SK-N-SH treated with all-trans-retinoic acid at 6 μM for 48 hours (cell line): ENCODE data around the gene ABHD6.

Source experiments
- ATAC-seq: fragments of 200-7000 bp; cut with Tn5 transposase; 3 replicates; pipeline ENCODE4 v1.9.1; 2020; ENCODE audit warnings: mild to moderate bottlenecking, moderate library complexity
- ARNTL ChIP-seq: fragments of 450-650 bp; formaldehyde crosslinking; IDR thresholded peaks from 2 replicates; pipeline ENCODE4 v1.5.0; 2020; ENCODE audit warnings: low read depth, mild to moderate bottlenecking, moderate library complexity, borderline replicate concordance
- BACH2 ChIP-seq: fragments of 250-450 bp; sonication (Bioruptor Pico); IDR thresholded peaks from 2 replicates; pipeline ENCODE4 v1.9.0; 2021; ENCODE audit warnings: mild to moderate bottlenecking, borderline replicate concordance
- CREB5 ChIP-seq: fragments of 250-450 bp; sonication (Bioruptor Pico); IDR thresholded peaks from 2 replicates; pipeline ENCODE4 v1.5.1; 2020; ENCODE audit warnings: low read depth, mild to moderate bottlenecking, moderate library complexity
- CSRNP3 ChIP-seq: fragments of 250-450 bp; sonication (Bioruptor Pico); IDR thresholded peaks from 2 replicates; pipeline ENCODE4 v1.5.1; 2021; ENCODE audit warnings: mild to moderate bottlenecking, moderate library complexity
- ESRRG ChIP-seq: fragments of 250-450 bp; sonication (Bioruptor Pico); IDR thresholded peaks from 2 replicates; pipeline ENCODE4 v1.6.1; 2021; ENCODE audit warnings: mild to moderate bottlenecking
- GLIS3 ChIP-seq: fragments of 250-450 bp; sonication (Bioruptor Pico); IDR thresholded peaks from 2 replicates; pipeline ENCODE4 v1.5.0; 2020; ENCODE audit warnings: mild to moderate bottlenecking, moderate library complexity
- ISL1 ChIP-seq: fragments of 250-450 bp; sonication (Bioruptor Pico); IDR thresholded peaks from 2 replicates; pipeline ENCODE4 v2.1.2; 2022; ENCODE audit warnings: mild to moderate bottlenecking, moderate library complexity
- OSR1 ChIP-seq: fragments of 250-450 bp; sonication (Bioruptor Pico); IDR thresholded peaks from 2 replicates; pipeline ENCODE4 v1.8.0; 2022; ENCODE audit warnings: moderate library complexity, mild to moderate bottlenecking, inconsistent platforms
- PATZ1 ChIP-seq: fragments of 250-450 bp; sonication (Bioruptor Pico); IDR thresholded peaks from 2 replicates; pipeline ENCODE4 v1.8.0; 2020; ENCODE audit warnings: mild to moderate bottlenecking, moderate library complexity, borderline replicate concordance
- PPARA ChIP-seq: fragments of 250-450 bp; sonication (Bioruptor Pico); IDR thresholded peaks from 2 replicates; pipeline ENCODE4 v1.5.0; 2020; ENCODE audit warnings: mild to moderate bottlenecking, borderline replicate concordance
- SNAI2 ChIP-seq: fragments of 250-450 bp; sonication (Bioruptor Pico); IDR thresholded peaks from 2 replicates; pipeline ENCODE4 v1.5.0; 2020; ENCODE audit warnings: mild to moderate bottlenecking, moderate library complexity
- TCF4 ChIP-seq: fragments of 250-450 bp; sonication (Bioruptor Pico); IDR thresholded peaks from 2 replicates; pipeline ENCODE4 v1.8.0; 2021; ENCODE audit warnings: mild to moderate bottlenecking, moderate library complexity, borderline replicate concordance
- TOX ChIP-seq: fragments of 250-450 bp; sonication (Bioruptor Pico); IDR thresholded peaks from 2 replicates; pipeline ENCODE4 v1.8.0; 2021; ENCODE audit warnings: mild to moderate bottlenecking, moderate library complexity, borderline replicate concordance
- ZC3H10 ChIP-seq: fragments of 250-450 bp; sonication (Bioruptor Pico); IDR thresholded peaks from 2 replicates; pipeline ENCODE4 v1.5.1; 2021; ENCODE audit warnings: mild to moderate bottlenecking, moderate library complexity
- ZFP3 ChIP-seq: fragments of 250-450 bp; sonication (Bioruptor Pico); IDR thresholded peaks from 2 replicates; pipeline ENCODE4 v1.5.0; 2020; ENCODE audit warnings: mild to moderate bottlenecking, moderate library complexity
- ZFP30 ChIP-seq: fragments of 450-650 bp; formaldehyde crosslinking; IDR thresholded peaks from 2 replicates; pipeline ENCODE4 v1.5.0; 2022; ENCODE audit warnings: mild to moderate bottlenecking, moderate library complexity
- ZNF565 ChIP-seq: fragments of 450-650 bp; formaldehyde crosslinking; conservative IDR thresholded peaks from 2 replicates; pipeline ENCODE4 v1.5.0; 2020; ENCODE audit warnings: low read depth, mild to moderate bottlenecking, moderate library complexity
- ZNF70 ChIP-seq: fragments of 450-650 bp; formaldehyde crosslinking; IDR thresholded peaks from 2 replicates; pipeline ENCODE4 v1.5.0; 2020; ENCODE audit warnings: mild to moderate bottlenecking, moderate library complexity
- TF ChIP-seq, protein P1 (sequence below): fragments of 250-450 bp; sonication (Bioruptor Pico); IDR thresholded peaks from 2 replicates; pipeline ENCODE4 v1.5.0; 2020; ENCODE audit warnings: mild to moderate bottlenecking, moderate library complexity

Gene ABHD6

GRCh38 chr3:58230876-58231552 lies 6.6 kb upstream of the ABHD6 start:
- TF ChIP-seq GLIS3 (no peak), TCF4 (CRISPR knock-in tag) (no peak), ZFP30 (CRISPR knock-in tag) (no peak), ESRRG (no peak), ZFP3 (CRISPR knock-in tag) (no peak), OSR1 (no peak), SNAI2 (no peak), ARNTL (CRISPR knock-in tag) (no peak), CSRNP3 (CRISPR knock-in tag) (no peak)
- TF ChIP-seq, protein P1, sequence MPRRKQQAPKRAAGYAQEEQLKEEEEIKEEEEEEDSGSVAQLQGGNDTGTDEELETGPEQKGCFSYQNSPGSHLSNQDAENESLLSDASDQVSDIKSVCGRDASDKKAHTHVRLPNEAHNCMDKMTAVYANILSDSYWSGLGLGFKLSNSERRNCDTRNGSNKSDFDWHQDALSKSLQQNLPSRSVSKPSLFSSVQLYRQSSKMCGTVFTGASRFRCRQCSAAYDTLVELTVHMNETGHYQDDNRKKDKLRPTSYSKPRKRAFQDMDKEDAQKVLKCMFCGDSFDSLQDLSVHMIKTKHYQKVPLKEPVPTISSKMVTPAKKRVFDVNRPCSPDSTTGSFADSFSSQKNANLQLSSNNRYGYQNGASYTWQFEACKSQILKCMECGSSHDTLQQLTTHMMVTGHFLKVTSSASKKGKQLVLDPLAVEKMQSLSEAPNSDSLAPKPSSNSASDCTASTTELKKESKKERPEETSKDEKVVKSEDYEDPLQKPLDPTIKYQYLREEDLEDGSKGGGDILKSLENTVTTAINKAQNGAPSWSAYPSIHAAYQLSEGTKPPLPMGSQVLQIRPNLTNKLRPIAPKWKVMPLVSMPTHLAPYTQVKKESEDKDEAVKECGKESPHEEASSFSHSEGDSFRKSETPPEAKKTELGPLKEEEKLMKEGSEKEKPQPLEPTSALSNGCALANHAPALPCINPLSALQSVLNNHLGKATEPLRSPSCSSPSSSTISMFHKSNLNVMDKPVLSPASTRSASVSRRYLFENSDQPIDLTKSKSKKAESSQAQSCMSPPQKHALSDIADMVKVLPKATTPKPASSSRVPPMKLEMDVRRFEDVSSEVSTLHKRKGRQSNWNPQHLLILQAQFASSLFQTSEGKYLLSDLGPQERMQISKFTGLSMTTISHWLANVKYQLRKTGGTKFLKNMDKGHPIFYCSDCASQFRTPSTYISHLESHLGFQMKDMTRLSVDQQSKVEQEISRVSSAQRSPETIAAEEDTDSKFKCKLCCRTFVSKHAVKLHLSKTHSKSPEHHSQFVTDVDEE (CRISPR knock-in tag) = no peak
- no peak for ATAC-seq

DNA sequence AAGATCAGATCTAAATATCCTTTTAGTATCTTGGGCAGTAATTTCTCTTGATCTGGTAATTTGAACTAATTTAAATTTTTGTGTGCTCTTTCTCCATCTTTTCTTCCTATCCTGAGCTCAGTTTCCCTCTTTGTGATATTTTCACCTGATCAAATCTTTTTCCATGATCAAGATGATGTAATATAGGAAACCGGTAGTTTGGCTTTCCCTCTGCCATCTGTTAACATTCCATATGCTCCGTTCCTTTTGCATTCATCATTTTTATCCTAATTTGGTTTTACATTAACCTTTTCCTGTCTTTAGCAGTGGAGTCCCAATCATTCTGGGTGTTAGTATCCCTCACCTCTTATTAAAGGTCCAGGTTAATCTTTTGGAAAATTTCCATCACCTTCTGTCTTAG lies 5.9 kb upstream of the ABHD6 start:
- TF ChIP-seq ZNF565 (CRISPR knock-in tag) = no peak
- TF ChIP-seq ARNTL (CRISPR knock-in tag) = no peak
- TF ChIP-seq ISL1 (CRISPR knock-in tag) = no peak
- TF ChIP-seq PATZ1 = no peak
- no peak for TF ChIP-seq PPARA (CRISPR knock-in tag)
- no peak for TF ChIP-seq SNAI2
- TF ChIP-seq GLIS3 = no peak
- no peak for TF ChIP-seq CSRNP3 (CRISPR knock-in tag)
- TF ChIP-seq ZFP30 (CRISPR knock-in tag) = no peak
- no peak for TF ChIP-seq BACH2 (CRISPR knock-in tag)
- TF ChIP-seq TCF4 (CRISPR knock-in tag) = no peak
- TF ChIP-seq ZNF70 (CRISPR knock-in tag) = no peak
- TF ChIP-seq, protein P1 (CRISPR knock-in tag) = no peak
- TF ChIP-seq ZC3H10 (CRISPR knock-in tag) = no peak
- TF ChIP-seq TOX (CRISPR knock-in tag) = no peak
- no peak for TF ChIP-seq CREB5 (CRISPR knock-in tag)
- TF ChIP-seq ZFP3 (CRISPR knock-in tag) = no peak
- ATAC-seq = no peak
